H1 (cell line): ENCODE measurements around the gene TDRD3. TPM values are rescaled to one million over a fixed set of nuclear protein-coding genes. Genes with fewer than 3 reads are reported as not detected.

Experiments
- CTCF ChIA-PET: fragments of 300-600 bp; sonication (Branson Sonifier 250); formaldehyde crosslinking; loops from one replicate; lab custom pipeline; 2021; ENCODE audit not compliant: partially characterized antibody; lab: Charles Lee
- POLR2A ChIA-PET: fragments of 300-600 bp; sonication (Branson Sonifier 250); formaldehyde crosslinking; loops from one replicate; lab custom pipeline; 2021; ENCODE audit warnings: inconsistent platforms; ENCODE audit not compliant: partially characterized antibody; lab: Charles Lee
- DNase-seq, 2 experiments: peaks; one replicate each; pipeline versions ENCODE4 v3.0.0 to v3.0.0-alpha.2; 2010 to 2022; ENCODE audit warnings: low spot score in 2 of 2, low read depth in 1 of 2, mixed read lengths in 1 of 2
- FAIRE-seq: peaks from 2 replicates; lab custom pipeline; 2011; peaks lifted over from hg19 to GRCh38; lab: Jason Lieb, UNC
- H2AFZ ChIP-seq: 2 replicates; pipeline ENCODE4 v1.8.1; 2012; ENCODE audit warnings: low read length, inconsistent platforms
- H2AK5ac ChIP-seq: 2 replicates; pipeline ENCODE4 v1.6.1; 2013; ENCODE audit warnings: low read depth, low read length
- H2BK120ac ChIP-seq: replicated peaks from 2 replicates; pipeline ENCODE3; 2013; ENCODE audit warnings: low read depth, low read length, inconsistent platforms
- H2BK12ac ChIP-seq: 2 replicates; pipeline ENCODE4 v1.6.1; 2013; ENCODE audit warnings: low read depth, low read length
- H2BK15ac ChIP-seq: 2 replicates; pipeline ENCODE4 v1.6.1; 2013; ENCODE audit warnings: low read length
- H2BK20ac ChIP-seq: 2 replicates; pipeline ENCODE4 v1.6.1; 2013; ENCODE audit warnings: low read length
- H2BK5ac ChIP-seq: 2 replicates; pipeline ENCODE4 v1.6.1; 2013; ENCODE audit warnings: low read depth, low read length
- H3K14ac ChIP-seq: 2 replicates; pipeline ENCODE4 v1.6.1; 2013; ENCODE audit warnings: inconsistent platforms; ENCODE audit not compliant: insufficient read length
- H3K18ac ChIP-seq: 2 replicates; pipeline ENCODE4 v1.6.1; 2013; ENCODE audit warnings: low read length; ENCODE audit errors: extremely low read depth
- H3K23ac ChIP-seq: 2 replicates; pipeline ENCODE4 v1.6.1; 2013; ENCODE audit warnings: inconsistent platforms; ENCODE audit not compliant: insufficient read length
- H3K23me2 ChIP-seq: 2 replicates; pipeline ENCODE4 v1.6.1; 2013; ENCODE audit warnings: low read depth, low read length
- H3K27ac ChIP-seq: 2 replicates; pipeline ENCODE4 v1.6.1; 2011; ENCODE audit warnings: low read depth, low read length, inconsistent platforms
- H3K27me3 ChIP-seq, 4 experiments: replicated peaks in 1 of 4; 1 replicate in 1 of 4; 2 replicates in 3 of 4; pipeline versions ENCODE4 v1.6.1 to v1.8.1; 2011 to 2013; ENCODE audit warnings: low read length in 3 of 4, mild to moderate bottlenecking in 3 of 4, inconsistent platforms in 2 of 4, mixed read lengths in 2 of 4, moderate library complexity in 1 of 4; ENCODE audit not compliant: control insufficient read depth in 3 of 4, insufficient read depth in 3 of 4; ENCODE audit errors: extremely low read depth in 1 of 4
- H3K36me3 ChIP-seq, 4 experiments: 2 replicates each; pipeline versions ENCODE4 v1.6.1 to v1.8.1; 2011 to 2013; ENCODE audit warnings: mild to moderate bottlenecking in 4 of 4, low read length in 3 of 4, moderate library complexity in 2 of 4, control low read depth in 1 of 4, inconsistent platforms in 1 of 4; ENCODE audit not compliant: insufficient read depth in 4 of 4, control insufficient read depth in 2 of 4
- H3K4ac ChIP-seq: replicated peaks from 2 replicates; pipeline ENCODE3; 2013; ENCODE audit warnings: low read length, low read depth, mixed read lengths, inconsistent platforms; ENCODE audit not compliant: insufficient read length
- H3K4me1 ChIP-seq, 4 experiments: replicated peaks in 1 of 4; 1 replicate in 1 of 4; 2 replicates in 3 of 4; pipeline versions ENCODE4 v1.6.1 to v1.8.1; 2011 to 2013; ENCODE audit warnings: low read length in 3 of 4, inconsistent platforms in 2 of 4, mixed read lengths in 1 of 4; ENCODE audit not compliant: insufficient read depth in 4 of 4, control insufficient read depth in 3 of 4
- H3K4me2 ChIP-seq, 2 experiments: 2 replicates each; pipeline versions ENCODE4 v1.6.1 to v1.8.1; 2011 to 2013; ENCODE audit warnings: low read depth in 2 of 2, low read length in 2 of 2, control low read depth in 1 of 2, inconsistent platforms in 1 of 2, mild to moderate bottlenecking in 1 of 2; ENCODE audit not compliant: insufficient read depth in 1 of 2
- H3K4me3 ChIP-seq, 4 experiments: fragments of 200-600, 300-600 bp in 1 of 4; sonication (generic), shearing (Covaris generic), sonication (Bioruptor Twin) in 1 of 4; 2 replicates each; pipeline versions ENCODE4 v1.5.1 to v1.8.1; 2011 to 2016; ENCODE audit warnings: low read length in 4 of 4, low read depth in 3 of 4, control low read depth in 2 of 4, inconsistent platforms in 2 of 4, mild to moderate bottlenecking in 2 of 4, mixed read lengths in 1 of 4, moderate library complexity in 1 of 4; ENCODE audit not compliant: insufficient read depth in 2 of 4; ENCODE audit errors: extremely low read depth in 1 of 4
- H3K56ac ChIP-seq: replicated peaks from 2 replicates; pipeline ENCODE3; 2013; ENCODE audit warnings: low read depth, mild to moderate bottlenecking, mixed read lengths, low read length, inconsistent platforms; ENCODE audit not compliant: insufficient read length
- H3K79me1 ChIP-seq: 2 replicates; pipeline ENCODE4 v1.6.1; 2013; ENCODE audit warnings: low read depth, low read length, control low read depth
- H3K79me2 ChIP-seq, 2 experiments: 2 replicates each; pipeline versions ENCODE4 v1.6.1 to v1.8.1; 2012 to 2013; ENCODE audit warnings: low read length in 2 of 2, mild to moderate bottlenecking in 2 of 2, inconsistent platforms in 1 of 2; ENCODE audit not compliant: insufficient read depth in 2 of 2, control insufficient read depth in 1 of 2
- H3K9ac ChIP-seq, 4 experiments: replicated peaks in 1 of 4; 1 replicate in 1 of 4; 2 replicates in 3 of 4; pipeline versions ENCODE4 v1.6.1 to v1.8.1; 2011 to 2013; ENCODE audit warnings: low read depth in 3 of 4, low read length in 3 of 4, control low read depth in 2 of 4, mild to moderate bottlenecking in 2 of 4, moderate library complexity in 2 of 4, inconsistent platforms in 1 of 4; ENCODE audit errors: extremely low read depth in 1 of 4
- H3K9me3 ChIP-seq, 2 experiments: 2 replicates each; pipeline versions ENCODE4 v1.6.1 to v1.8.1; 2012 to 2013; ENCODE audit warnings: mild to moderate bottlenecking in 2 of 2, moderate library complexity in 2 of 2, control low read depth in 1 of 2, inconsistent platforms in 1 of 2, low read depth in 1 of 2, low read length in 1 of 2, mixed read lengths in 1 of 2; ENCODE audit not compliant: insufficient read depth in 2 of 2
- H4K20me1 ChIP-seq, 2 experiments: replicated peaks in 1 of 2; 2 replicates each; pipeline versions ENCODE3 to v1.8.1; 2011 to 2013; ENCODE audit warnings: inconsistent platforms in 2 of 2, low read length in 2 of 2, mild to moderate bottlenecking in 1 of 2; ENCODE audit not compliant: insufficient read depth in 2 of 2, control insufficient read depth in 1 of 2
- H4K5ac ChIP-seq: 2 replicates; pipeline ENCODE4 v1.6.1; 2013; ENCODE audit warnings: low read length, low read depth, mixed read lengths, inconsistent platforms; ENCODE audit not compliant: insufficient read length
- H4K8ac ChIP-seq: 2 replicates; pipeline ENCODE4 v1.8.0; 2013; ENCODE audit warnings: mild to moderate bottlenecking, moderate library complexity, low read length, inconsistent platforms; ENCODE audit not compliant: insufficient read depth; ENCODE audit errors: extremely low read depth
- H4K91ac ChIP-seq: replicated peaks from 2 replicates; pipeline ENCODE3; 2013; ENCODE audit warnings: low read length, mixed read lengths, inconsistent platforms; ENCODE audit not compliant: insufficient read length
- ASH2L ChIP-seq: fragments of 200-600, 300-600 bp; sonication (generic); IDR thresholded peaks from one replicate; pipeline ENCODE4 v1.7.1; 2017; ENCODE audit warnings: low read length
- HDAC2 ChIP-seq, 2 experiments: fragments of 300-600 bp in 1 of 2; sonication (generic) in 1 of 2; IDR thresholded peaks; 2 replicates each; pipeline ENCODE4 v1.6.1; 2011 to 2012; ENCODE audit warnings: low read depth in 2 of 2, low read length in 2 of 2, mild to moderate bottlenecking in 2 of 2, moderate library complexity in 2 of 2, borderline replicate concordance in 1 of 2, inconsistent platforms in 1 of 2
- KDM4A ChIP-seq: IDR thresholded peaks from one replicate; pipeline ENCODE4 v1.7.1; 2012; ENCODE audit warnings: low read depth, mild to moderate bottlenecking, moderate library complexity, low read length, inconsistent platforms; ENCODE audit not compliant: severe bottlenecking
- MAFK ChIP-seq: IDR thresholded peaks from 2 replicates; pipeline ENCODE4 v1.6.1; 2012; ENCODE audit warnings: low read depth, mild to moderate bottlenecking, improper control_type of control experiment, low read length
- MAX ChIP-seq: IDR thresholded peaks from 2 replicates; pipeline ENCODE4 v1.6.1; 2012; ENCODE audit warnings: inconsistent platforms
- RBBP5 ChIP-seq: IDR thresholded peaks from 2 replicates; pipeline ENCODE4 v1.7.1; 2012; ENCODE audit warnings: low read depth, mild to moderate bottlenecking, inconsistent platforms, low read length, moderate library complexity, borderline replicate concordance
- RFX5 ChIP-seq: IDR thresholded peaks from 2 replicates; pipeline ENCODE4 v1.6.1; 2011; ENCODE audit warnings: low read depth, low read length, improper control_type of control experiment, borderline replicate concordance
- RNF2 ChIP-seq: fragments of 200-900, 300-1000 bp; sonication (generic); IDR thresholded peaks from 2 replicates; pipeline ENCODE4 v1.7.1; 2016; ENCODE audit warnings: borderline replicate concordance, low read depth, mild to moderate bottlenecking, antibody characterized with exemption, low read length; ENCODE audit not compliant: poor library complexity, severe bottlenecking; ENCODE audit errors: missing control alignments
- SP4 ChIP-seq: IDR thresholded peaks from 2 replicates; pipeline ENCODE4 v1.6.1; 2012; ENCODE audit warnings: low read length, inconsistent platforms
- TBP ChIP-seq: IDR thresholded peaks from 2 replicates; pipeline ENCODE4 v1.6.1; 2011; ENCODE audit warnings: low read depth, low read length, improper control_type of control experiment
- TCF12 ChIP-seq: IDR thresholded peaks from 2 replicates; pipeline ENCODE4 v1.6.1; 2011; ENCODE audit warnings: low read depth, mild to moderate bottlenecking, low read length
- polyA plus RNA-seq, 7 experiments: library from polyadenylated mRNA; depleted of rRNA in 3 of 7; stranded (reverse) in 5 of 7; unstranded in 2 of 7; fragments of >200 nt in 5 of 7; fragments of 200-250 nt in 2 of 7; gene quantifications; 1 replicate in 5 of 7; 2 replicates in 1 of 7; 4 replicates in 1 of 7; pipeline versions ENCODE4 v1.2.1 to v1.2.3, GENCODE V29; 2011 to 2013; ENCODE audit warnings: missing spikeins in 2 of 7, mixed read lengths in 2 of 7
- total RNA-seq: library from RNA; stranded (reverse); fragmentation: NEBNext Ultra II Directional; extraction: Animal tissue kit (Norgen Biotek cat#: 25700); gene quantifications from 2 replicates; pipeline ENCODE4 v1.2.1, GENCODE V29; 2021

TDRD3 gene
- total and polyA plus RNA-seq, 2 of the 8 experiments (the other 6 are each of a cell fraction or from before 2014, with no cell fraction given): 2.5 to 14.7 TPM

- Histone ChIP-seq H3K36me3 (no peaks in the 10 kb centered on the region), H2BK15ac (no peak overlapping the region), H2AFZ (no peak overlapping the region), H3K9me3 (no peaks in the 10 kb centered on the region), H2BK5ac (no peak overlapping the region), H4K5ac (no peak overlapping the region), H3K14ac (no peak overlapping the region), H4K91ac (no peak overlapping the region), H4K20me1 (no peaks in the 10 kb centered on the region), H3K4me3 (no peak overlapping the region), H3K9ac (no peak overlapping the region), H3K4me1 (peaks cover 2 to 10% (median 3%) of the 10 kb centered on the region in 4 experiments; a peak in 5 of 7 replicates), H2BK120ac (no peak overlapping the region), H2AK5ac (no peak overlapping the region), H2BK20ac (no peak overlapping the region), H3K56ac (no peak overlapping the region), H3K79me2 (peaks cover 0 to 44% of the 10 kb centered on the region in 2 experiments; a peak in 2 of 4 replicates), H2BK12ac (no peak overlapping the region), H3K27ac (no peak overlapping the region), H3K79me1 (peaks cover 5% of the 10 kb centered on the region), H3K18ac (no peak overlapping the region), H3K4ac (no peak overlapping the region), H3K23me2 (no peaks in the 10 kb centered on the region), H3K27me3 (no peaks in the 10 kb centered on the region), H4K8ac (no peak overlapping the region), H3K23ac (no peak overlapping the region), H3K4me2 (no peak overlapping the region)
- CTCF ChIA-PET: interaction anchor here (1.0 to 2.0 kb wide), 2 partner anchors 10 to 33 kb away, joined by 3 to 8 read pairs; no protein-coding TSS in a partner anchor
- FAIRE-seq (no peak), DNase-seq (no peak)
- POLR2A ChIA-PET: no interaction called here
- TF ChIP-seq RNF2 (no peak), KDM4A (no peak), RFX5 (no peak), TCF12 (no peak), HDAC2 (IDR thresholded peaks at IDR 0.05; ENCODE audit: borderline replicate concordance in 1 of 2, low read depth in 2 of 2, low read length in 2 of 2) (no peak), ASH2L (no peak), RBBP5 (no peak), SP4 (no peak), MAX (no peak), TBP (no peak), MAFK (no peak)
Measured at GRCh38 chr13:60402022-60402421, 5.0 kb downstream of the TDRD3 start.
